SU-DHL-6 (cell line): ENCODE data around the gene UPK2.
A peak's percentile ranks its signal among the peaks of the same experiment; 100 is the strongest.

Experiments
- H2AFZ ChIP-seq: fragments of 200-600 bp; sonication (generic); 2 replicates; pipeline ENCODE4 v1.6.1; 2014; ENCODE audit warnings: low read depth, mild to moderate bottlenecking, moderate library complexity, mixed read lengths, antibody characterized with exemption, low read length; ENCODE audit not compliant: severe bottlenecking
- H3F3A ChIP-seq: fragments of 200-600 bp; shearing (Covaris generic); 2 replicates; pipeline ENCODE4 v1.6.0; 2016; ENCODE audit warnings: antibody characterized with exemption, mild to moderate bottlenecking; ENCODE audit not compliant: insufficient read depth
- H3K27ac ChIP-seq: fragments of 200-600 bp; sonication (generic); 2 replicates; pipeline ENCODE4 v1.5.1; 2016; ENCODE audit warnings: low read depth, mild to moderate bottlenecking, low read length, moderate library complexity, mixed read lengths
- H3K27me3 ChIP-seq: fragments of 200-600 bp; sonication (generic), shearing (Covaris generic); 2 replicates; pipeline ENCODE4 v1.6.0; 2014; ENCODE audit warnings: mild to moderate bottlenecking, low read length
- H3K36me3 ChIP-seq: fragments of 200-600 bp; sonication (generic); 2 replicates; pipeline ENCODE4 v1.6.1; 2014; ENCODE audit warnings: mild to moderate bottlenecking, low read length, mixed read lengths
- H3K4me2 ChIP-seq: fragments of 300-600, 200-600 bp; shearing (Covaris generic), sonication (generic); 2 replicates; pipeline ENCODE4 v1.6.0; 2014; ENCODE audit warnings: low read length, low read depth, mild to moderate bottlenecking; ENCODE audit not compliant: poor library complexity, severe bottlenecking
- H3K4me3 ChIP-seq: fragments of 200-600 bp; sonication (generic); 2 replicates; pipeline ENCODE4 v1.5.1; 2014; ENCODE audit warnings: antibody characterized with exemption, low read length, mild to moderate bottlenecking, mixed read lengths; ENCODE audit not compliant: insufficient read depth, poor library complexity, severe bottlenecking
- H3K79me2 ChIP-seq: fragments of 200-600 bp; sonication (generic); 2 replicates; pipeline ENCODE4 v1.6.1; 2014; ENCODE audit warnings: mild to moderate bottlenecking, low read length, moderate library complexity; ENCODE audit not compliant: insufficient read depth
- H3K9ac ChIP-seq: fragments of 200-600 bp; sonication (generic); 2 replicates; pipeline ENCODE4 v1.7.0; 2014; ENCODE audit warnings: mild to moderate bottlenecking, low read length
- H3K9me2 ChIP-seq: fragments of 200-600 bp; sonication (generic); replicated peaks from 2 replicates; pipeline ENCODE4 v1.6.1; 2014; ENCODE audit warnings: low read length; ENCODE audit not compliant: insufficient read depth
- H3K9me3 ChIP-seq: fragments of 200-600 bp; sonication (generic); 2 replicates; pipeline ENCODE4 v1.6.1; 2014; ENCODE audit warnings: low read length, mixed read lengths; ENCODE audit not compliant: insufficient read depth
- H4K20me1 ChIP-seq: fragments of 200-600 bp; sonication (generic); 2 replicates; pipeline ENCODE4 v1.6.1; 2014; ENCODE audit warnings: low read depth, mild to moderate bottlenecking, antibody characterized with exemption, low read length, moderate library complexity, mixed read lengths
- CTCF ChIP-seq: fragments of 200-600 bp; sonication (generic); IDR thresholded peaks from one replicate; pipeline ENCODE4 v1.5.1; 2017; ENCODE audit warnings: antibody characterized with exemption, mild to moderate bottlenecking, low read length, moderate library complexity; ENCODE audit not compliant: insufficient read depth, poor library complexity, severe bottlenecking
- EZH2phosphoT487 ChIP-seq: fragments of 200-600 bp; sonication (generic), shearing (Covaris generic); conservative IDR thresholded peaks from 2 replicates; pipeline ENCODE4 v1.6.1; 2018; ENCODE audit warnings: mild to moderate bottlenecking, antibody characterized with exemption, low read length, moderate library complexity, mixed read lengths

The UPK2 gene

GRCh38 chr11:118913411-118914125 lies 42.5 kb upstream of the UPK2 start:
- Histone ChIP-seq H3K9me3 (no peaks in the 10 kb centered on the region), H3K9me2 (no peaks in the 10 kb centered on the region), H3F3A (peaks cover 8% of the 10 kb centered on the region), H3K9ac (peak overlapping the region; percentile 34), H3K79me2 (no peaks in the 10 kb centered on the region), H3K4me2 (peak overlapping the region; percentile 35), H3K27me3 (no peaks in the 10 kb centered on the region), H3K4me3 (no peak overlapping the region), H2AFZ (no peak overlapping the region), H3K27ac (peak overlapping the region; percentile 80), H3K36me3 (no peaks in the 10 kb centered on the region), H4K20me1 (no peaks in the 10 kb centered on the region)
- no peak for TF ChIP-seq CTCF
- TF ChIP-seq EZH2phosphoT487 = no peak

GRCh38 chr11:118914178-118914918 lies 41.8 kb upstream of the UPK2 start:
- Histone ChIP-seq H3K9me3 (no peaks in the 10 kb centered on the region), H3K79me2 (no peaks in the 10 kb centered on the region), H3K4me2 (peak overlapping the region; percentile 35), H4K20me1 (no peaks in the 10 kb centered on the region), H2AFZ (peak overlapping the region; percentile 46), H3K36me3 (no peaks in the 10 kb centered on the region), H3F3A (peaks cover 8% of the 10 kb centered on the region), H3K4me3 (no peak overlapping the region), H3K27ac (peak overlapping the region; percentile 80), H3K9me2 (no peaks in the 10 kb centered on the region), H3K9ac (peak overlapping the region; percentile 34), H3K27me3 (no peaks in the 10 kb centered on the region)
- TF ChIP-seq EZH2phosphoT487 = no peak
- no peak for TF ChIP-seq CTCF

- no peaks in the 10 kb centered on the region for H3K9me2 ChIP-seq
- H3F3A ChIP-seq = peaks cover 8% of the 10 kb centered on the region
- H4K20me1 ChIP-seq = no peaks in the 10 kb centered on the region
- no peaks in the 10 kb centered on the region for H3K27me3 ChIP-seq
- TF ChIP-seq EZH2phosphoT487 (no peak), CTCF (no peak)
- peak overlapping the region; percentile 80 for H3K27ac ChIP-seq
- no peak overlapping the region for H3K4me3 ChIP-seq
- no peak overlapping the region for H2AFZ ChIP-seq
- H3K36me3 ChIP-seq = no peaks in the 10 kb centered on the region
- peak overlapping the region; percentile 4 for H3K4me2 ChIP-seq
- H3K79me2 ChIP-seq = no peaks in the 10 kb centered on the region
- no peaks in the 10 kb centered on the region for H3K9me3 ChIP-seq
- H3K9ac ChIP-seq = peak overlapping the region; percentile 34; the same call in 1 of the 2 replicates
Observed at GRCh38 chr11:118914987-118915386, 41.1 kb upstream of the UPK2 start.
